Suprapubic skin (tissue), 4 donors: Measurements from ENCODE around the gene CAPN11.

Experiments used
- CTCF ChIP-seq, 2 donors: fragments of 200-600 bp in 1 of 2; fragments of 450-650 bp in 1 of 2; sonication (generic) in 1 of 2; IDR thresholded peaks; one replicate each; pipeline ENCODE4 v1.5.1; 2016 to 2019; ENCODE audit warnings: antibody characterized with exemption in 2 of 2, mild to moderate bottlenecking in 1 of 2, moderate library complexity in 1 of 2
- EP300 ChIP-seq: sonication (generic); formaldehyde crosslinking; IDR thresholded peaks from one replicate; pipeline ENCODE4 v1.6.1; 2017; ENCODE audit warnings: antibody characterized with exemption
- POLR2A ChIP-seq, 2 donors: fragments of 450-650 bp; IDR thresholded peaks; one replicate each; pipeline ENCODE4 v1.6.1; 2017; ENCODE audit warnings: antibody characterized with exemption in 2 of 2, mild to moderate bottlenecking in 2 of 2, moderate library complexity in 2 of 2
- POLR2AphosphoS5 ChIP-seq, 3 donors: sonication (generic); formaldehyde crosslinking; IDR thresholded peaks; one replicate each; pipeline ENCODE4 v1.6.1; 2017; ENCODE audit warnings: antibody characterized with exemption in 3 of 3

DNA sequence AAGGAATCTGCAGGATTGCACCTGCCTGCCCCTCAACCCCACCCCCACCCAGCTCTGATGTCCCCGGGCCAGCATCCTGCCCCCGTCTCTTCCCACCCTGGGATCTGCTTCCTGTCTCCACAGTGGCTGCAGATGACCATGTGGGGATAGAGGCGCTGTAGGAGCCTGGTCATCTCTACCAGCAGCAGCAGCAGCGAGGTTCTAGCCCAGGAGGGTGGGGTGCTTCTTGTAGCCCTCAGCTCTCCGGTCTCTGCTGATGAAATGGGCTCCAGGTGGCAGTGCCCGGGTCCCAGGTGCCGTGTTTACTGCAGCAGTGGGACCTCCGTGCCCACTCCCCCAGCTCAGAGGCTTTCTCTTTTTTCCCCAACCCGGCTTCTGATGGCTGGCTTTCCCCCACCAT is 25.2 kb downstream of the CAPN11 start:
- no peak for TF ChIP-seq CTCF (IDR thresholded peaks at IDR 0.05)
- TF ChIP-seq EP300: no peak
- TF ChIP-seq POLR2AphosphoS5 (IDR thresholded peaks at IDR 0.05): no peak
- TF ChIP-seq POLR2A (IDR thresholded peaks at IDR 0.05): no peak
